ENCODE results near the gene INTS11.

- TF ChIP-seq CTCF (IDR thresholded peaks at IDR 0.05) = no peak
- TF ChIP-seq EZH2 (IDR thresholded peaks at IDR 0.05; ENCODE audit: borderline replicate concordance, insufficient read depth, low read depth, low read length, poor library complexity, severe bottlenecking) = no peak
Observed at GRCh38 chr1:1267488-1268283, 56.8 kb downstream of the INTS11 start.
